ENCODE measurements around the gene MCF2L2.
"Not testable (repeated sequence)": the region's sequence is repeated elsewhere in the genome, so short reads cannot be mapped to it uniquely, and the experiment has no call there.

The MCF2L2 gene

DNA sequence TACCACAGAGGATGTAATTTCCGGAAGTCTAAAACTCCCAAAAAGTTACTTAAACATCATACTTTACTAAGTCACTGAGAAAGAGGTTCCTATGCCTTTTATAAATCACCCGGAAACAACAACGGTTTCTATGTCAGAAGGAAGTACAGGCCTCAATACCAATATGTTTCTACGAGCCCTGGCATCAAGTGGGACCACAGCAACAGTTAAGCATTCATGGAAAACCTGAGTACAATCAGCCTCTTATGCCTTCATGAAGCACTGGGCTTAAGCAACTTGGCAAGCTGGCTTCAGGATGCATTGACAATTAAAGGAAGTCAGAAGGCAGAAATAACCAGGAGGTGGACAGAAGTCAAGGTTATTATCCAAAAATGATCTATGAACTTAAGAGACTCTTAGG lies 194.5 kb downstream of the MCF2L2 start:
- DNase-seq (ENCODE audit: low read depth): no peak

DNA sequence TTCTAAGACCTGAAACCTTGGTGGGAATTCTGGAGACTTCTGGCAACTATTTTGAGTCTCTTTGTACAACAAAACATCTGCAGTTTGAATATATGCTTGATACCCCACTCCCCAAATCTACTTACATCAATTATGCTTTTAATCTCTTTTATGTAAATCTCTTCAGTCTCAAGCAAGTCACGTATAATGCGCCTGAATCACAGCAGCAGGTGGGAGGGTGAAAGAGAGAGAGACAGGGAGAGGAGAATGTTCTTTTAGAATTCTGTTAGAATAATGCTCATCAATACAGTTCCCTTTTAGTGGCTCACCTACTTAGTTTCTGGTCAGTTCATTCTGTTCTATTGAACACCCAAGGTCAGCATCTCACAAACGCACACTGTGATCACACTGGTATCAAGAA lies 197.6 kb downstream of the MCF2L2 start:
- no peak for DNase-seq (ENCODE audit: low read depth)

DNA sequence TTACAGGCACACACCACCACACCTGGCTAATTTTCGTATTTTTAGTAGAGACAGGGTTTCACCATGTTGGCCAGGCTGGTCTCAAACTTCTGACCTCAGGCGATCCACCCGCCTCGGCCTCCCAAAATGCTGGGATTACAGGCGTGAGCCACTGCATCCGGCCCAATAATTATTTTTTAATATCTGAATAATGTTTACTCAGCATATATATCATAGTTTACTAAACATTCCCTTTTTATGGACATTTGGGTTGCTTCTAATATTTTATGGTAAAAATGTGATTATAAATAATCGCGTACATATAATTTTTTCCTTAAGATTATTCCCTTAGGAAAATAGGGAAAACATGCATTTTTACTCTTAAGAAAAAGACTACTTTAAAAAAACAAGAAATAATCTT lies 198.2 kb downstream of the MCF2L2 start:
- DNase-seq (ENCODE audit: low read depth): not testable (repeated sequence)

DNA sequence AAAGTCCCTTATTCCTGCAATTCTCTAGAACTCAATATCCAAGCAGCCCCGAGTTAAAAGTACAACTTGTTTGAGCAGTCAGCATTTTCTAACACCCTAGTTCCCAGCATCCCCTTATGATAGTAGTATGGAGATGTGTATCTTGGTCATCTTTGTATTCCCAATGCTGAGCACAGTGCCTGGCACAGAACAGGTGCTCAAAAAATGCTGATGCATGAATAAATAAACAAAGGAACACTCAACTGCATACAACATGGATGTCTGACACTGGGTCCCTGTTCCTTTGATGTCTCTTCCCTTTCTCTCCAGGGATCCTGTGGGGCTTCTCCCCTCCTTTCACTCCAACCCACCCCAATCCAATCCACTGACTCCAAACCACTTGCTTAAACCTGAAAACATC lies 199.2 kb downstream of the MCF2L2 start:
- DNase-seq (ENCODE audit: low read depth): no peak

DNA sequence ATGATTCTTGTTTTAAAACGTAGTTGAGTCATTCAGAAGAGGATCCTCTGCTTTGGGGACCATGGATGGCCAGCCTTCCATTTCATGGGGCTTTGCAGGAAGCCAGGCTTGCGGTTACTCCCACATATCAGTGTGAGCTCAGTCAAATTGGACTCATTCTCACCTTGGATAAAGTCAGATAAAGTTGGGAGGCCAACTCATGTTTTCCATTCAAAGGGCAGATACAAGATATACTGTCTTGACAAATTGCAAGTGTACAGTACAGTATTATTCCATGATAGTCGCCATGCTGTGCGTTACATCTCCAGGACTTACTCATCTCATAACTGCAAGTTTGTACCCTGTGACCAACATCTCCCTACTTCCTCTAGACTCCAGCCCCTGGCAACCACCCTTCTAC lies 200.8 kb downstream of the MCF2L2 start:
- no peak for DNase-seq (ENCODE audit: low read depth)

DNA sequence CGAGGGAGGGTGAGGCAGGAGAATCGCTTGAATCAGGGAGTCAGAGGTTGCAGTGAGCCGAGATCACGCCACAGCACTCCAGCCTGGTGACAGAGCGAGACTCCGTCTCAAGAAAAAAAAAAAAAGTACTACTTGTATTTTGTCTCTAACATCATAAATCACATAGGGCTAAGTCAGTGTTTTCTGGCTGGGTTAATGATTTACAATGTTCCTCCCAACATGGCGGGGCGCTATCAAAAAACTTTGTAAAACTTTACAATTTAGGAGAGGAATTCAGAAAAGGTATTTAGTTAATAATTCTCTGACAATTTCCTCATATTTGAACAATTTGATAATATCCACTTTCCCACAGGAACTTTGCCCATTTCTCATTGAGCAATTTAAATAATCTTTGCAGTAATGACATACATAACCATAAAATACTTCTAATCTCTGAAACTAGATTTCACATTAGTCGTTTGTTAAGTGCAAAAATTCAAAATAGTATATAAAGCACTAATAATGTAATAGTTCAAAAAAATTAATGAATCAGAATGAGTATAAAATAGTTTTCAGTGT lies 202.0 kb downstream of the MCF2L2 start:
- DNase-seq (ENCODE audit: low read depth): no peak

DNA sequence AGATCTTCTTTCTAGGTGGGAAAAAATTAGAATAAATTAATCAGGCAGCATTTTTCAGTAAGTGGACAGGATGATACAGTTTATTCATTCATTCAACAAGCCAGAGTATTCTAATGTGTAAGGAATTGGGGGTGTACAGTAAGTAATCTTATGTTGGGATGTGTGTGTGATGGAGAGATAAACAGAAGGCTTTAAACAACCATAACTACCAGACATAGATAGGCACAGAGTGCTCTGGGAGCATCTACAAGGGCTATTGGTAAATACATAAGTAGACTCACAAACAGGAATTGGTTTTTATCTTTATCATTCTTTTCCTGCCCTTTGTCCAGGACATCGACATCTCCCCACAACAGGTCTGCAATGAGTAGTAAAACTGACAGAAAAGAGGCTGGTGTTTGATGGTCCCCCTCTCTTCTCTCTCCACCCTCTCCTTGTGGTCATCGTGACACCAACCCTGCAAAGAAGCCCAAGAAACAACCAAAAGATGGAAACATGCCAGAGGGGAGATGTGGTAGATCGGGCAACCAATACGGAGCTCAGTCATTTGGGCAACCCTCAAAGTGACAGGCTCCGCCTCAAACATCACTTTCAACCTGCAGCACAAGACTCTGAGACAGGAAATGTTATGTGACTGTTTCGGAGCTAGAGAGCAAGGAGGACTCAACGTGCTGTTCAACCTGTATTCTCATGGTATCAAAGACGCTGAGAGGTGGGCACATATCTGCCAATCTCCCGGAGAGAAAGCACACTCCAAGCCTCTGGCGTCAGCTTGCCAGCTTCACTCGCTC lies 204.0 kb downstream of the MCF2L2 start:
- no peak for DNase-seq (ENCODE audit: low read depth)

DNA sequence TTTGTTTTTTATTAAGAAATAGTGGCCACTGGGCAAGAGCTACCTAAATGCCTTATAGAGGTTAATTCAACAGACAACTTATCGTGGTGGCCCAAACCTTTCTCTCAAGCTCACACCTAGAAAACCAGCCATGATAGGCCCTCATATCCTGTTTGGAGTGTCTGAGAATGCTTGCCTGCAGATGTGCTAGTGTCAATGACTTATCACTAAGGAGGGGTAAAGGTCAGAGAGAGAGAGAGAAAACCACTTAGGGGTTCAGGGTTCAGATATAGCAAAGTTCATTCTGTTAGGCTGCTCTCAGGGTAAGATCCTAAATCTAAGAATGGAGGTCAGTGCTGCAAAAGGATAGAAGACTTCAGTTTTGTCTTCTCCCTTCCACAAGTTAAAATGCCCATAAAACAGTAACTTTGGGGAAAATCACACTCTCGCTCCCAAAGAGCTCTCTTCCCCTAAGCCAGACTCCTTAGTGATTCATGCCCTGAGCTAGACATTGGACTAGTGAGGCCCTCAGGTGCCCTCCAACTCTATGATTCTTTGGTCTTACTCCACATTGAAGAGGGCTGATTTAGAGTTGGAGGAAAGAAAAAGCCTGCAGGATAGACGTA lies 205.7 kb downstream of the MCF2L2 start:
- DNase-seq (ENCODE audit: low read depth): no peak

DNA sequence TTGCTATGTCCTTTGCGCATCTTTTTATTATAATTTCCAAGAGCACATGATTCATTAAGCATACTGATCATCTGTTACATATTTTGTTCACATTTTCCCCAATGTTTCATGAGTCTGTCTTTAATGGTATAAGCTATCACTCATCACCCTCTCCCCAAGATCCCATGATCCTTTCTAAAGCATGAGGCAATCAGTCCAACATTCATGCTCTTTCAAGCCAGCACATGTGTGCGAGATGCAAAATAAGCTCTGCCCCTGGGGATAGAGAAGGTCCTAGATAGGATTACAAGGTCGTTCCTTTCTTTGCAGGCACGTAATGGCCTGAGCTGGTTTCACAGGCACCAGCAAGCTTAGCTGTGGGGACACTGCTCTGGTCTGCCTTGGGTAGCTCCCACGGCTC lies 207.6 kb downstream of the MCF2L2 start:
- no peak for DNase-seq (ENCODE audit: low read depth)

DNA sequence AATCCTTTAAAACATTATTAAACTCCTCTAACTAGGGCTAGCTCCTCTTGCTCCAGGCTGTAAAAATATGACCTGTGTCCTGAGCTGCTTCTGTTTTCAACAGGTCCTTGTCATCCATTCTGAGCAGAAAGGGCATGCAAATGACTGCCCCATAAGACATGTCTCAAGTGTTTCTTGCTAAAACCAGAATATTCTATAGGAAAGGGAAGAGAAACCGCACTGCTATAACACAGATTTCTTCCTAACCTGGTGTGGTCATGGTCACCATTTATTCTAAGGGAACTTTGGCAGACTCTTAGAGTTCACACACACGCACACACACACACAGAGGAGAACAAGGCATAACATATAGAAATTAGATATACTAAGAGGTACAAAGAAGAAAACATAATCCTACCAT lies 209.6 kb downstream of the MCF2L2 start:
- no peak for DNase-seq (ENCODE audit: low read depth)

DNA sequence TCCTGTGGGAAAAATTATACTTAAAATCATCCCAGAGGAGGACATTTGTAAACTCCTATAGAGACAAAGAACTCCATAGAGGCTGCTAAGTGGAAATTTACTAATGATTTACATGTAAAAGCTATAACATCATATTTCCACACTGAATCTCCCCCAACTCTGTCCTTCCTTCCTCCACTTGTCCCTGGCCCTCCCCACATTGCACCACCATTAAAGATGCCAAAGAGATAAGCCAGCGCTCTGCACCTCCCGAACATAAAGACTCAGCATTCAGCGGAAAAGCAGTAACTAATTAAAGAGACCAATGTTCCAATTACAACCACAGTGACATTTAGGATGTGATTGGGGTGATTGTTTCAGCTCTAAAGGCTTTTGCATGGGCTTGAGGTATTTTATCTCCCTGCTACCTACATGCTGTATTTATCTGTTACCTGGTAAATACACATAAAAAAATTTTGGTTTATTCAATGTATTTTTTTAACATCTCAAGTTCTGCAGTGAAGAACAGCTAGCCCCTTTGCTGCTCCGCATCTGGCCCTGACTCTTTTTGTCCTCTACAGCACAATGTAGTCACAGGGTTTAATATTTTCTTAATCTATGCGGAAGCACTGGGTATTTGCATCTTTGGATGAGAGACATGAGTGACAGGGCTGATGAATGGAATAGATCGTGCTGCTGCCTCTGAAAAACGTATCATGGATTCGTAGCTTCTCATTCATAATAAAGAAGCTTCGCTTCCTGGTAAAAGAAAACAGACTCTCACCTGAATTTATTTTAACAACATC lies 210.7 kb downstream of the MCF2L2 start:
- no peak for DNase-seq (ENCODE audit: low read depth)

DNA sequence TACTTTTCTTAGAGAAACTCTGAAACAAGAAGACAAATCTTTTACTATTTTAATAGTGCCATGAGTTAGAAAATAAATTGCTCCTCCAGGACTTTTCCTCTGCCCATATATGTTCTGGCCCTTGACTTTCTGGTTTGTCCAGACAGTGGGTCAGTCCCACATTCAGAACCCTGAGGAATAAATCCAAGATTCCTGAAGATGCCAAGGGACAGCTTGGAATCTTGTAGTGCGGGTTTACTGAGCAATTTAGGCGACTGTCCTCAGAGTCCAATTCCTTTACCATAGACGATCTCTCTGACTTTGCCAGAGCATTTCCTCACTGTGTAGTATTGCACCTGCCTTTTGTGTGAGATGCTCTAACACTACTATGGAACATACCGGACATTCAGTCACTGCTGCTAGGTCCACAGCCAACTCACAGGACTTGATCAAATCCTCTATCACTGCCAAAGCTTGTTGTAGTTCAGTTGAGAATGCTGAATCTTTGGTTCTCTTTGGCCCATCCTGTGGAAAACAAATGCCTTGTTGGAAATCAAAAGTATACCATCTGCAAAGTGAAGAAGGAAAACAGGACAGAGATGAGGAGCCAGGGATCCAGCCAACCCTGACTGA lies 212.7 kb downstream of the MCF2L2 start:
- no peak for DNase-seq (ENCODE audit: low read depth)

DNA sequence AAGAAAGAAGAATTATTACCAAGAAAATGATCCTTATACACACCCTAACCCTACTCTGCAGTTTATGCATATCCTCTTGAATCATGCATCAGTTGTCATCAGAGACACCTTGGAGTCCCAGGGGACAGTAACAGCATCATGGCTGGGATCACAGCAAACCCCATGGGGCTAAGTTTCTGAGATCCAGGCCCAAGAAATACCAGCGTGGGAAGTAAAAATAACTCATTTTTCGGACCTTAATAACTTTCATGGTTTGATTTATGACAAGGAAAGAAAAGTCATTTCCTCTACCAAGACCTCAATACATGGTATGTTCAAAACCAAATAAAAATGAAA lies 214.2 kb downstream of the MCF2L2 start:
- DNase-seq (ENCODE audit: low read depth): no peak

DNA sequence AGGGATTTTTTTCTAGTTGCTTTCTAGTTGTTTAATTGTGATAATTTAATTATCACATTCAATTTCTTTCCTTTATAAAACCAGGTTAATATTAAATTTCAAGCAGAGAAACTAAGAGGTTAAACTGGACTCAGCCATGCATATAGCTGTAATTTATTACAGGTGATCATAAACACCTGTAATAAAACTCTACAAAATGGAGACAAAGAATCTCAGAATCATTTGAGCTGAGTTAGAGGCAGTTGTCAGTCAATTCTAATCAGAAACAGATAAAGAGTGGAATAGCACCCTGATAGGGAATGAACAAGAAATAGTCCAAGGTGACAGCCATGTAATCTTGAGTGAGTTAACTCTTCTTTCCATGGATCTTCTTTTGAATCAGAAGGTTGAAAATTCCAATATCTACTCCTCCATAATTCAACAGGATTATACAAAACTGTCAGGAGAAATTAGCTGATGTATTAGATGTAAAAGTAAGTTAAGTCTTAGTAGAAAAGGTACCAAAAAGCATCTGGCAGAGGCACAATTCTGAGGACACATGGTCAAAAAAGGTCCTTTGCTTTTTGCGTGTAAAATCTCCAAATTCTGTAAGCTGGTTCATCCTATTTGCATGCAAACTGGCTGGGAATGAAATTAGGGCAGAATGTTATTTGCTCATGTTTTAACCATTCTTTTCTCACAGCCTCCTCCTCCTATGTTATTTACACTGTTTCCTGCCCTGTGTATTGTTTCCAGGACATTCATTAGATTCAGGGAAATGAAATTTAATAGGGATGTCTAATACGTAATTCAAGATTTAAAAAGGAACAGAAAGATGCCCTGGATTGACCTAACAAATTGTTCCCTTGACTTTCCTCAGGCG lies 214.8 kb downstream of the MCF2L2 start:
- DNase-seq (ENCODE audit: low read depth): no peak

DNA sequence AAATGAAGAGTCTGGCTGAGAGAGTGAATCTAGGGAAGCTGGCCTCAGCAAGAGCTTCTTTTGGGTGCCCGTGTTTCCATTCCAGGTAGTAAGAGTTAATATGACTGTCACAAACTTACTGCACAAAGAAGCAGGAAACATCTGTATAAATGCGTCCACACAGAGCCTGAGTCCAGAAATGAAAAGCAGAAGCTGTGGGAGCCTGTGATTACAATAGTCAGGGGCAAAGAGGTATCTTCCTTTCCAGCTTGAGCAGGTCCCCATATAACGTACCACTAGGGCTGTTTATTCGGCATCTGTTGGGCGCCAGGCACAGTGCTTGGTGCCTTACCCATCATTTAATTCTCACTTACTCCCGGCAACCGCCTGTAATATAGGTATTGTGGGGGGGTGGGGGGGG lies 215.9 kb downstream of the MCF2L2 start:
- DNase-seq (ENCODE audit: low read depth): no peak

DNA sequence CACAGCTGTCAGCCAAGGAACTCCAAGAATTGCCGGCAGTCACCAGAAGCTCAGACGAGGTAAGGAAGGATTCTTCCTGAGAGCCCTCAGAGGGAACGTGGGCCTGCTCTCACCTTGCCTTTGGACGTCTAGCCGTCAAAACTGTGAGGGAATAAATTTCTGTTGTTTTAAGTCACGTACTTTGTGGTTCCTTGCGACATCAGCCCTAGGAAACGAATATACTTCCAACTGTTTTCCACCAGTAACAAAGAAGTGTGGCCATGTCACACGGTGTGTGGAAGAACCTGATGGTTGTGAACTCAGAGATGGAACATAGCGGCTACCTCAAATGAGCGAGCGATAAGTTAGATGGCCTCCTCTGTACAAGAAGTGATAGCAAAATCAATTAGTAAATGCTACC lies 216.3 kb downstream of the MCF2L2 start:
- DNase-seq (ENCODE audit: low read depth): no peak

DNA sequence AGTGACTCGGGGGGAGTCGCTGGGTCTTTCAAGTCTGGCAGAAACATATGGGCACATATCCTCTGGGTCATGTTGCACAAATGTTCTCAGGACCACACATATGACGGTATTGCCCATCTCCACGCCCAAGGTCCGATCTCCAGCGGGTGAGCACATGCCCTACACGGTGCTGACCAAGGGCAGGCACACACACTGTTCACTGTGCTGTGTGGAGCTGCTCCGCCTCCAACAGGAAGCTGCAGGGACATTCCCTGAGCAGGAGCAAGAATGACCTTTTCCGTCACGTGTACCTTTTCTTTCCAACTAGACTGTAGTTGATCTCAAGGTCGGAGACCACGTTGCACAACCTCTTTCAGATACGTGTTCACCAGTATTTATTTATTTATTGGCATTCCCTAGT lies 217.1 kb downstream of the MCF2L2 start:
- no peak for DNase-seq (ENCODE audit: low read depth)

DNA sequence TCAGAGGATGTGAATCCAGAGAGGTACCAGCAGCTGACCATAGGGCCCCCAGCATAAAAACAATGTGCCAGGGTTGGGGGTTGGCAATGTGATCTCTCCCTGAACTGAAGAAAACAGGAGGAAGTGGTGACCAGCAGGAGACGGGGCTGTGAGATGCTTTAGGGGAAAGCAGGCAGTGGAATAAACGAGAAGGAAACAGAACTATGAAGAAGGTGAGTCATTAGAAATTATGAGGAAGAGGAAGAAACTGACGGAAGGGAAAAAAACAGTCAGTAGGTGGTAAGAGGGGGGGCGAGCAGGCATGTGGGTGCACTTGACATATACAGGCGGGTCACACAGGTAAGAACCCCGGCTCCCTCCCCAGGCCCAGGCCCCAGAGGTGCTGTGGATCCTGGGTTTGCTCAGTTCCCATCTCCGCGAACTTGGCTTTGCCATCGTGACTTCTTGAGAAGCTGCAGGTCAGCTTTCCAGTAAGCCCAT lies 217.5 kb downstream of the MCF2L2 start:
- no peak for DNase-seq (ENCODE audit: low read depth)

DNA sequence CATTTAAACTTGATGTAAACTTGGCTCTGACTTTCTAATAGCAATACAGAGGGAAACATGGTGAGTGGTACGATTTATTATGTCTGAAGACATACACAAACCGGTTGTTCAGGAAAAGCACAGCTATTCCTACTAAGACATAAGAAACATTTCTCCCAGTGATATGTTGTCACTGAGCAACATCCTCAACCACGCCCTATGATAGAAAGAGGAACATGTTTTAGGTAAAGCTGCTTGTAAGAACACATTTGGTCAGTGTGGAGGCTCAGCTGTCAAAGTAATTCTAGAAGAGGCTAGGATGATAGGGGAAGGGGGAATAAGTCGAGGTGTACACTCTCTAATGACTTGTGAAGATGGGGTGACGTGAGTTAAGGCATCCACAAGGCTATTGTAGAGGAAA lies 218.1 kb downstream of the MCF2L2 start:
- DNase-seq (ENCODE audit: low read depth): no peak

DNA sequence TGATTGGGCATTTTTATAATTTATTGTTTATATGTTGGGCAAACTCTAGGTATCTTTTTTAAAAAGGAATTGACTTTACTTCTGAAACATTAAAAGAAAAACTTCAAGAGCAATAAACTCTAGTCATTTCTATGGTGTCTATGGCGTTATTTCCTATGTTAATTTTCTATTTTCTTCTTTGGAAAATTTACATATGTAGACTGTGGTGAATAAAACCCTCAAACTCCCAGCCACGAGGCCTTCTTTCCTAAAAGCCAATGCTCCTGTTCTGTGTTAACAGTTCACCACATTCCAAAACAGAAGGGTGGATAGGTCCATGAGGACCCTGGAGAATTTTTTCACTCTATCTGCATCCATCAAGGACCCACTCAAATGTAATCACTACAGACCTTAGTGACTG lies 219.6 kb downstream of the MCF2L2 start:
- DNase-seq (ENCODE audit: low read depth): no peak

DNA sequence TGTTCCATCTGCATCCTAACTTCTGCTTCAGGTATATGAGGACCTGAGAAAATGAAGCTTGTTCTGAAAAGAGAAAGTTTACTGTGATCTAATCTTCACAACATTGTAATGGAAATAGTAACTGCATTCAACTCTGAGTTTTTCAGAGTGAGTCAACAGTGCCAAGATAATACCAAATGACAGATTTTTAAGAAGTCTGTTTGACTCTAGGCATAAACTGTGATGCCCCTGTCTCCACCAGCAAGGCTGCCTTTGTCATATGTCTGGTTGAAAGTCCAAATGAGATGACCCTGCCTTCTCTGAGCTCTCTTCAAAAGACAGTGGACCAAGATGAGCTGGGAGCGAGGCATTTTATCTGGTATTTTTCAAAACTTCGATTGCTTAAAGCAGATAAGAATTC lies 220.2 kb downstream of the MCF2L2 start:
- DNase-seq (ENCODE audit: low read depth): no peak

DNA sequence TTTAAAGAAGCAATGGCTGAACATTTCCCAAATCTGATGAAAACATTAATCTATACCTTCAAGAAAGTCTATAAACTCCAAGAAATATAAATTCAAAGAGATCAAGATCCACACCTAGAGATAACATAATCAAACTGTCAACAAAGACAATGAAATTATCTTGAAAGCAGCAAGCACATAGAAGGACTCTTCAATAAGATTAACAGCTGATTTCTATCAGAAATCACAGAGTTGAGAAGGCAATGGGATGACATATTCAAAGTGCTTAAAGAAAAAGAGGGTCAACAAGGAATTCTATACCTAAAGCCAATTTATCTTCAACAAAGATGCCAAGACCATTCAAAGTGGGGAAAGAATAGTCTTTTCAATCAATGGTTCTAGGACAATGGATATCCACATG lies 224.7 kb downstream of the MCF2L2 start:
- no peak for DNase-seq (ENCODE audit: low read depth)
